Activated CD4-positive, alpha-beta T cell treated with anti-CD3 and anti-CD28 coated beads, Interleukin-2, amount 50 U/mL, for 48 hours (primary cell): Measurements from ENCODE around the gene MRLN.

ENCODE experiments used
- DNase-seq, 2 experiments: peaks; one replicate each; pipeline ENCODE4 v3.0.0-alpha.2; 2020

Gene MRLN

GRCh38 chr10:59702347-59702746 lies 50.9 kb downstream of the MRLN start:
- no peak for DNase-seq

- DNase-seq = no peak
Measured at GRCh38 chr10:59700709-59701108, 52.5 kb downstream of the MRLN start.

GRCh38 chr10:59698326-59698725 lies 54.9 kb downstream of the MRLN start:
- DNase-seq = no peak

GRCh38 chr10:59695637-59696036 lies 57.6 kb downstream of the MRLN start:
- no peak for DNase-seq

- no peak for DNase-seq
Measured at GRCh38 chr10:59694936-59695335, 58.3 kb downstream of the MRLN start.

GRCh38 chr10:59692113-59692512 lies 61.1 kb downstream of the MRLN start:
- no peak for DNase-seq

- no peak for DNase-seq
Measured at GRCh38 chr10:59688921-59689351, 64.3 kb downstream of the MRLN start.

GRCh38 chr10:59687657-59688056 lies 65.6 kb downstream of the MRLN start:
- no peak for DNase-seq
